ENCODE results near the gene OR4L1.
"Not testable (repeated sequence)": the region's sequence is repeated elsewhere in the genome, so short reads cannot be mapped to it uniquely, and the experiment has no call there.

OR4L1 gene

GRCh38 chr14:20048202-20048601 lies 11.6 kb upstream of the OR4L1 start:
- no peak overlapping the region for H3K4me3 ChIP-seq (ENCODE audit: low read depth, low read length)
- DNase-seq (ENCODE audit: low read depth): no peak
- no peak for TF ChIP-seq CTCF (IDR thresholded peaks at IDR 0.05; ENCODE audit: low read depth, low read length, missing control alignments)
- in situ Hi-C loops (cut with HindIII; ENCODE audit: low sequenced_read_pairs): no loop called here

- in situ Hi-C loops (cut with HindIII; ENCODE audit: low sequenced_read_pairs): no loop called here
- TF ChIP-seq CTCF (IDR thresholded peaks at IDR 0.05; ENCODE audit: low read depth, low read length, missing control alignments): no peak
- no peak for DNase-seq (ENCODE audit: low read depth)
- H3K4me3 ChIP-seq (ENCODE audit: low read depth, low read length): no peak overlapping the region
These were observed 32.2 kb downstream of the OR4L1 start for GRCh38 chr14:20092050-20092449.

- H3K4me3 ChIP-seq (ENCODE audit: low read depth, low read length): no peak overlapping the region
- no peak for TF ChIP-seq CTCF (IDR thresholded peaks at IDR 0.05; ENCODE audit: low read depth, low read length, missing control alignments)
- no peak for DNase-seq (ENCODE audit: low read depth)
- in situ Hi-C loops (cut with HindIII; ENCODE audit: low sequenced_read_pairs): no loop called here
These were observed 33.6 kb downstream of the OR4L1 start for GRCh38 chr14:20093442-20093841.

GRCh38 chr14:20098926-20099770 lies 39.3 kb downstream of the OR4L1 start:
- in situ Hi-C loops (cut with HindIII; ENCODE audit: low sequenced_read_pairs); DNase-seq (ENCODE audit: low read depth); H3K4me3 ChIP-seq (ENCODE audit: low read depth, low read length): not testable (repeated sequence)

GRCh38 chr14:20110438-20110837 lies 50.6 kb downstream of the OR4L1 start, which contains the start of gene OR4K17:
Gene OR4K17, plus strand, starts transcription at chr14:20110739. Its CDS starts 6,761 bp downstream, at chr14:20117500.
- no peak for DNase-seq (ENCODE audit: low read depth)
- in situ Hi-C loops (cut with HindIII; ENCODE audit: low sequenced_read_pairs): no loop called here
- no peak within 1 kb of the TSS for H3K4me3 ChIP-seq (ENCODE audit: low read depth, low read length)
- TF ChIP-seq CTCF (IDR thresholded peaks at IDR 0.05; ENCODE audit: low read depth, low read length, missing control alignments): no peak
